Neural cell (in vitro differentiated cells): ENCODE measurements around the gene DLG2.

Experiments used
- CTCF ChIP-seq: fragments of 450-650 bp; IDR thresholded peaks from 2 replicates; pipeline ENCODE4 v1.5.1; 2014; ENCODE audit warnings: antibody characterized with exemption, mild to moderate bottlenecking, moderate library complexity; ENCODE audit not compliant: poor library complexity, severe bottlenecking
- EZH2 ChIP-seq: fragments of 200-600, 300-800 bp; shearing (Covaris generic), sonication (generic); IDR thresholded peaks from 2 replicates; pipeline ENCODE4 v1.6.1; 2014; ENCODE audit warnings: antibody characterized with exemption, low read length, borderline replicate concordance, mild to moderate bottlenecking; ENCODE audit not compliant: insufficient read depth, poor library complexity, severe bottlenecking
- MXI1 ChIP-seq: fragments of 450-650 bp; conservative IDR thresholded peaks from 2 replicates; pipeline ENCODE4 v1.6.1; 2014; ENCODE audit warnings: antibody characterized with exemption, mild to moderate bottlenecking; ENCODE audit not compliant: poor library complexity, severe bottlenecking
- POLR2AphosphoS5 ChIP-seq: IDR thresholded peaks from 2 replicates; pipeline ENCODE4 v1.6.1; 2012
- RAD21 ChIP-seq: fragments of 450-650 bp; conservative IDR thresholded peaks from 2 replicates; pipeline ENCODE4 v1.6.1; 2014; ENCODE audit warnings: antibody characterized with exemption, mild to moderate bottlenecking, moderate library complexity
- REST ChIP-seq: IDR thresholded peaks from 2 replicates; pipeline ENCODE4 v1.6.1; 2012; ENCODE audit warnings: borderline replicate concordance
- SMC3 ChIP-seq: fragments of 450-650 bp; conservative IDR thresholded peaks from 2 replicates; pipeline ENCODE4 v1.6.1; 2014; ENCODE audit warnings: antibody characterized with exemption, mild to moderate bottlenecking, moderate library complexity; ENCODE audit not compliant: poor library complexity

GRCh38 chr11:83809274-83809673, 1817.9 kb downstream of the DLG2 start:
- TF ChIP-seq RAD21 (no peak), CTCF (no peak), REST (no peak), POLR2AphosphoS5 (no peak), EZH2 (no peak), MXI1 (no peak), SMC3 (no peak)
